ENCODE measurements around the gene MTNR1B. TPM values are rescaled to one million over a fixed set of nuclear protein-coding genes. Genes with fewer than 3 reads are reported as not detected.

The MTNR1B gene
- total RNA-seq, 1 donor from 2014 or later = not detected

- no peaks in the 10 kb centered on the region for H3K4me1 Mint-ChIP-seq (ENCODE audit: unreplicated experiment)
- TF ChIP-seq CTCF (IDR thresholded peaks at IDR 0.05; ENCODE audit: unreplicated experiment) = no peak
- H3K36me3 Mint-ChIP-seq (ENCODE audit: low read depth, unreplicated experiment) = peaks cover 3% of the 10 kb centered on the region
- H3K9me3 Mint-ChIP-seq (ENCODE audit: unreplicated experiment) = no peaks in the 10 kb centered on the region
- H3K27ac Mint-ChIP-seq (ENCODE audit: unreplicated experiment) = no peak overlapping the region
- H3K27me3 Mint-ChIP-seq (ENCODE audit: unreplicated experiment) = peaks cover 13% of the 10 kb centered on the region
- no peak for DNase-seq (ENCODE audit: low spot score)
- H3K4me3 Mint-ChIP-seq (ENCODE audit: unreplicated experiment) = no peak overlapping the region
Measured at GRCh38 chr11:92964471-92964870, 5.0 kb upstream of the MTNR1B start.

GRCh38 chr11:92965196-92965595 lies 4.3 kb upstream of the MTNR1B start:
- H3K4me1 Mint-ChIP-seq (ENCODE audit: unreplicated experiment) = peaks cover 4% of the 10 kb centered on the region
- H3K9me3 Mint-ChIP-seq (ENCODE audit: unreplicated experiment) = no peaks in the 10 kb centered on the region
- no peak for DNase-seq (ENCODE audit: low spot score)
- H3K36me3 Mint-ChIP-seq (ENCODE audit: low read depth, unreplicated experiment) = peaks cover 3% of the 10 kb centered on the region
- H3K27me3 Mint-ChIP-seq (ENCODE audit: unreplicated experiment) = peaks cover 18% of the 10 kb centered on the region
- H3K27ac Mint-ChIP-seq (ENCODE audit: unreplicated experiment) = no peak overlapping the region
- no peak overlapping the region for H3K4me3 Mint-ChIP-seq (ENCODE audit: unreplicated experiment)
- TF ChIP-seq CTCF (IDR thresholded peaks at IDR 0.05; ENCODE audit: unreplicated experiment) = no peak

DNA sequence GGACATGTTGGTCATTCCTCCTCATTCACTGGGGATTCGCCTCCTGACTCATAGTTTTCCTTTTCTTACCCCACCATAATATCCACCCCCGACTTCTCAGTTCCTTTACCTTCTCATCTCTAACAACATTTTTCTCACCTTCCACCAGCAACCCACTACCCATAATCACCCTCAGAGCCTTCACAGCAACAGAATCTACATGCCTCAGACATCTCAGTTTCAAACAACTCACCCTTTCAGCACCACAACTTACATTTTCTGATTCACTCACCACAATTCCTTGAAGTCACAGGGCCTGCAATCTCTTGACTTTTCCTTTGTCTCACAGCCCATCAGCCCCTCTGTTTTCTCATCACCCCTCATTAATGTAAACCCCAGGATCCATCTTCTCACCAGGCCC lies 2.3 kb upstream of the MTNR1B start:
- Mint-ChIP-seq H3K36me3 (ENCODE audit: low read depth, unreplicated experiment) (peaks cover 3% of the 10 kb centered on the region), H3K27ac (ENCODE audit: unreplicated experiment) (no peak overlapping the region)
- DNase-seq (ENCODE audit: low spot score) = no peak

DNA sequence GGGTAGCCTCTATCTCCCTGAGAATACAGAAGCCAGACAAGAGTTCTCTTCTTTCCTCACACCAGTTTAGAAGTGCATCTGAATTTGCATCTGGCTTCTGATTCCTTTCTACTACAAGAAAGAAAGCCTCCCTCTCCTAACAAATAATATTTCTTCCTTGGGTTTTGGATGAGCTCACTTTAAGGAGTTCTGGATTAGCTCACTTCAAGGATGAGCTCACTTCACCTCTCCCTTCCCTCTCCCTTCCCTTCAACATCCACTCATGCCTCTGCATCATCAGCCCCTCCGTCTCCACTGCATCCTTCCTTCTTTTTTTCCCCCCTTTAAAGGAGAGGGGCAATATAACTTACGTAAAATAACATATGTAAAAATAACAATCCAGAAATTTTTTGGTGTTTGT lies 1.6 kb upstream of the MTNR1B start:
- Mint-ChIP-seq H3K36me3 (ENCODE audit: low read depth, unreplicated experiment) (peaks cover 3% of the 10 kb centered on the region), H3K27me3 (ENCODE audit: unreplicated experiment) (peaks cover 21% of the 10 kb centered on the region), H3K4me1 (ENCODE audit: unreplicated experiment) (peaks cover 5% of the 10 kb centered on the region), H3K9me3 (ENCODE audit: unreplicated experiment) (no peaks in the 10 kb centered on the region), H3K27ac (ENCODE audit: unreplicated experiment) (no peak overlapping the region), H3K4me3 (ENCODE audit: unreplicated experiment) (no peak overlapping the region)
- no peak for DNase-seq (ENCODE audit: low spot score)
- TF ChIP-seq CTCF (IDR thresholded peaks at IDR 0.05; ENCODE audit: unreplicated experiment) = no peak

More for the DNA sequence above, 2.3 kb upstream of the MTNR1B start:
- no peaks in the 10 kb centered on the region for H3K9me3 Mint-ChIP-seq (ENCODE audit: unreplicated experiment)
- TF ChIP-seq CTCF (IDR thresholded peaks at IDR 0.05; ENCODE audit: unreplicated experiment) = no peak
- H3K27me3 Mint-ChIP-seq (ENCODE audit: unreplicated experiment) = peaks cover 21% of the 10 kb centered on the region
- H3K4me3 Mint-ChIP-seq (ENCODE audit: unreplicated experiment) = no peak overlapping the region
- H3K4me1 Mint-ChIP-seq (ENCODE audit: unreplicated experiment) = peaks cover 5% of the 10 kb centered on the region

- H3K4me1 Mint-ChIP-seq (ENCODE audit: unreplicated experiment) = peaks cover 5% of the 10 kb centered on the region
- no peak for TF ChIP-seq CTCF (IDR thresholded peaks at IDR 0.05; ENCODE audit: unreplicated experiment)
- peaks cover 28% of the 10 kb centered on the region for H3K27me3 Mint-ChIP-seq (ENCODE audit: unreplicated experiment)
- H3K36me3 Mint-ChIP-seq (ENCODE audit: low read depth, unreplicated experiment) = peaks cover 3% of the 10 kb centered on the region
- no peak for DNase-seq (ENCODE audit: low spot score)
- no peaks in the 10 kb centered on the region for H3K9me3 Mint-ChIP-seq (ENCODE audit: unreplicated experiment)
- H3K4me3 Mint-ChIP-seq (ENCODE audit: unreplicated experiment) = no peak overlapping the region
- H3K27ac Mint-ChIP-seq (ENCODE audit: unreplicated experiment) = no peak overlapping the region
Measured at GRCh38 chr11:92969293-92969633, 188 bp upstream of the MTNR1B start.

Measured in endothelial cell (in vitro differentiated cells).